Inferior parietal cortex (tissue), 1 donor: ENCODE data around the gene NAA80.
"Not testable (repeated sequence)": the region's sequence is repeated elsewhere in the genome, so short reads cannot be mapped to it uniquely, and the experiment has no call there.

Source experiments
- DNase-seq: peaks from one replicate; pipeline ENCODE4 v3.0.0-alpha.2; 2016; ENCODE audit errors: extremely low spot score

Gene NAA80

GRCh38 chr3:50314816-50315215 is 15.6 kb upstream of the NAA80 start:
- no peak for DNase-seq

GRCh38 chr3:50314342-50314741 is 15.1 kb upstream of the NAA80 start:
- no peak for DNase-seq

DNA sequence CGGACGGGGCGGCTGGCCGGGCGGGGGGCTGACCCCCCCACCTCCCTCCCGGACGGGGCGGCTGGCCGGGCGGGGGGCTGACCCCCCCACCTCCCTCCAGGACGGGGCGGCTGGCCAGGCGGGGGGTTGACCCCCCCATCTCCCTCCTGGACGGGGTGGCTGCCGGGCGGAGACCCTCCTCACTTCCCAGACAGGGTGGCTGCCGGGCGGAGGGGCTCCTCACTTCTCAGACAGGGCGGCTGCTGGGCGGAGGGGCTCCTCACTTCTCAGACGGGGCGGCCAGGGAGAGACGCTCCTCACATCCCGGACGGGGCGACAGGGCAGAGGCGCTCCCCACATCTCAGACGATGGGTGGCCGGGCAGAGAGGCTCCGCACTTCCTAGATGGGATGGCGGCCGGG is 12.8 kb upstream of the NAA80 start:
- not testable (repeated sequence) for DNase-seq

- no peak for DNase-seq
Measured at GRCh38 chr3:50304601-50305000, 5.4 kb upstream of the NAA80 start.

- DNase-seq = no peak
Measured at GRCh38 chr3:50303013-50303815, 4.0 kb upstream of the NAA80 start, which contains the start of gene HYAL1. TSS of gene HYAL1 (minus strand) at chr3:50303574. CDS start at chr3:50302956, 618 bp downstream.

DNA sequence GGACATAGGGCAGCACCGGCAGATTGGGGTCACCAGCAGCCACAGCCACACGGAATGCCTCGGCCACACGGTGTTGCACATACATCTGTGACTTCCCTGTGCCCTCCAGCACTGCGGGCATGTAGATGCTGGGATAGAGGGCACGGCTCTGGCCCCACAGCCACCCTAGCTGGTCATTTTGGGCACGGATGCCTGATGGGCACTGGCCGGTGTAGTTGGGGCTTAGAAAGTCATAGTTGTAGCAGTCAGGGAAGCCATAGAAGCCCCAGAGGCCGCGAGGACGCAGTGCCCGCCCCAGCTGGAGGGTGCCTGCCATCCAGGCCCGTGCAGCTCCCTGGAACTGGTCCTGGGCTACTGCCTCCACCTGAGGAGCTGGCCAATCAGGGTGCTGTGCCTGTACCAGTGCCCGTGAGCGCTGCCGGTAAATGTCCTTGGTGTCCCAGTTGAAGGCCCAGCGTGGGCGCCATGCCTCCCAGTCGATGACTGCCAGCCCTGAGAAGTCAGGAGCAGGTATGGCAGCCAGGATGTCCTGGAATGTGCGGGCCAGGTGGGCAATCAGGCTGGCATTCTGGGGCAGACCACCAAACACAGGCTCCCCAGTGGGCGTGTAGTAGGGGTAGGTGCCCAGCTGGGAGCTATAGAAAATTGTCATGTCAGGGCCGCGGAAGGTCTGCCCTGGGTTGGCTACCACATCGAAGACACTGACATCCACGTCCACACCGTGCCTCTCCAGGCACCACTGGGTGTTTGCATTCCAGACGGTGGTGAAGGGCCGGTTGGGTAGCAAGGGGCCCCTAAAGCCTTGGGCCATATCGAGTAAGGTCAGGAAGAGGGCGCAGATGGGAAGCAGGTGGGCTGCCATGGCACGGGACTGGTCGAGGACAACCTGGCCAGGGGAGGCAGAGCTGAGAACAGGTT is 3.1 kb upstream of the NAA80 start:
- no peak for DNase-seq

DNA sequence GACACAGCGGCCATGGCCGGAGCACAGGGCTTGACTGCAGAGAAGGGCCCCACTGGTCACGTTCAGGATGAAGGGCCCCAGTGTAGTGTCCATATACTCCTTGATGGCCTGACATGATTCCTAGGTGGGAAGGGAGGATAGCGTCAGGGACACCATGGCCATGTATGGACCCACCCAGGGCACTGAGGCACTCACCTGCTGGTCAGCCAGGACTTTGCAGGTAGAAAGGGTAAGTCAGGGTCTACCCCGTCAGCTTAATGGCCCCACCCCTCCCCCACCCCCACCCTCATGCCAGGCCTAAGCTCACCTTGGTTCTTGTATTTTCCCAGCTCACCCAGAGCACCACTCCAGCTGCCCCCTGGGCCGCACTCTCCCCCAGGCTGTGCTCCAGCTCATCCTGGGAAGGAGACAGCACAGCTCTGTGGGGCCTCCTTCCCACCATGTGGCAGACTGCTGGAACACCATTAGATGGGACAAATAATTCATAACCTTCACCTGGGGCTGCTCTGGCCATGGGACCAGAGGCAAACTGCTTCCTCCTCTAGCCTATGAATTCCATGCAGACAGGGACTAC is 1.6 kb upstream of the NAA80 start:
- no peak for DNase-seq

GRCh38 chr3:50299929-50300680 is 900 bp upstream of the NAA80 start:
- peak; percentile 73 for DNase-seq

- DNase-seq = no peak
Measured at GRCh38 chr3:50299638-50299928, 378 bp upstream of the NAA80 start.

GRCh38 chr3:50297896-50298725 is 1.1 kb downstream of the NAA80 start:
- no peak for DNase-seq

DNA sequence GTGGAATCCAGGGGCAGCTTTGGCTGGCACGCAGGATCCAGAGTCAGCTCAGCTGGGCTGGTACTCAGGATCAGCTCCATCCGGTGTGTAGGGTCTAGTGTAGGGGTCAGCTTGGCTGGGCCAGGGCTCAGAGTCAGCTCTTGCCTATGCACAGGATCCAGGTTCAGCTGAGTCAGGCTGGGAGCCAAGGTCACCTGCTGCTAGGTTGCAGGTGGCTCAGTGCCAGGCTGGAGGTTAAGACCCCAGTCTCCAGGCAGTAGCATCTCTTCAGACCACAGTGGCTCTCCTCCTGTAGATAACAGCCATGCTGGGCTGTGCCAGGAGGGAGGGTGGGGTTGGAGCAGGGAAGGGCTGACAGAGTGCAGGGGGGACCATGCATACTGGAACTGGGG is 1.8 kb downstream of the NAA80 start:
- DNase-seq = no peak

- no peak for DNase-seq
Measured at GRCh38 chr3:50296721-50297383, 2.4 kb downstream of the NAA80 start.

DNA sequence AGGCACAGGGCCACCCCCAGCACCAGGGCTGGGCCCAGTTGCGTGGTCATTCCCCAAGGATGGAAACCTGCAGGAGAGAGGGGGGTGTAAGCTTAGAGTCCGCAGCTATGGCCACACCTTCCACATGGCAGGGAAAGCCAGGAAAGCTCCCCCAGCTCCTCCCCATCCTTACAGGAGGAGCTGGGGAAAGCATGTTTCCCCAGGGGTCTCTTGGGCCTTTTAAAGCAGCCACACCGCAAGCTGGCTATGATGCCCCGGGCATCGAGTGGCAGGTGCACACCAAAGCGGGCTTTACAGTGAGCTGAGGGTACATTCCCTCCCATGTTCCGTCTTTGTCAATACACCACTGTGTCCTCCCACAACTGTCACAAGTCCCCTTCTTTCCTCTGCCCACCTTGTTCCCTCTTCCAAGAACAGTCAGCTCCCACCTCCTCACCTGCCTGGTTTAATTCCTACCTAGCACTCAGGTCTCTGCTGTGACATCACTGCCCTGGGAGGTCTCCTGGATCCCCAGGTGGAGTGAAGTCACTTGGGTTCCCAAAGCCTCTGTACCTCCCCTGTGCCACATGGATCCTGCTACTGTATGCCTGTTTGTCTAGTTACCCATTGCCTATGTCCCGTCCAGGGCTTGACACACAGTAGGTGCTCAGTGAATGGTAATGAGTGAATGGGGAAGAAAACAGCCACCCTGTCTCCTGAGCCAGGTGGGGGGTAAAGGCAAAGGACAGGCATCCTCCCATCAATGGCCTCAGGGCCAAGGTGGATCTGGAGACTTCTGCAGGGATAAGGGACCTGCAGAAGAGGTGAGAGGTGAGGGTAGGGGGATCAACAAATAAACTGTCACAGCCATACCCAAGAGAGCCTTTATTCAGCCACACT is 3.4 kb downstream of the NAA80 start:
- no peak for DNase-seq

DNA sequence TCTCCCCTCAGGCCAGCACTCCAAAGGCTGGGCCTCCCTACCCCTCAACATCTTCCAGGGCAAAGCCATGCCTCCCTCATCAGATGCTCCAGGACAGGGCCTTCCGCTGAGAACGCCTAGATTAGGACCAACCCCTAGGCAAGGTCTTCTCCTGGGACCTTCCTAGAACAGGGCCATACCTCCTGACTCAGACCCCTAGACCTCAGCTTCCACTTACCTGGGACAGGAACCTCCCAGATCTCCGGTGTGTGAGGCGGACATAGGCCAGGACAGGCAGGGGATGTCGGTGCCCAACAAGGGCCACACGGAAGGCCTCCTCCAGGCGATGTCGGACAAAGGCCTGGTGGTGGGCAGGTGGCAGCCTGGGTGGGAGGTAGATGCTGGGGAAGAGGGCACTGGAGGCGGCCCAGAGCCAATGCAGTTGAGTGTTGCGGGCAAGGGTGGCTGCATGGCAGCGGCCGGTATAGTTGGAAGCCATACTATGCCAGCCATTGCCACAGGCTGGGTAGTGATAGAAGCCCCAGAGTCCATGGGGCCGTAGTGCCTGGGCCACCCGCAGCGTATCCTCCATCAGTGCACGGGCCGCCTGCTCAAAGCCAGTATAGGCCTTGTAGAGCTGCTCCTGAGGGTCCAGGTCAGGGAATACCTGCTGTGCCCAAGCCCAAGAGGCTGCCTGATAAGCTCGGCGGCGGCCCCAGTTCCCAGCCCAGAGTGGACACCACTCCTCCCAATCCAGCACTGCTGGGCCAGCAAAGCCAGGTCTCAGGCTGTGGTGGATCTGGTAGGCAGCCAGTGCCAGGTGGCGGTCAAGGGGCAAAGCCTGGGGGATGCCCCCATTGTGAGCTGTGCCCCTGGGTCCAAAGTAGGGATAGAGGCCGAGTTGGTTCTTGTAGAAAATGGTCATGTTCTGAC is 4.5 kb downstream of the NAA80 start:
- DNase-seq = no peak

- DNase-seq = no peak
Measured at GRCh38 chr3:50294089-50294488, 5.1 kb downstream of the NAA80 start.

DNA sequence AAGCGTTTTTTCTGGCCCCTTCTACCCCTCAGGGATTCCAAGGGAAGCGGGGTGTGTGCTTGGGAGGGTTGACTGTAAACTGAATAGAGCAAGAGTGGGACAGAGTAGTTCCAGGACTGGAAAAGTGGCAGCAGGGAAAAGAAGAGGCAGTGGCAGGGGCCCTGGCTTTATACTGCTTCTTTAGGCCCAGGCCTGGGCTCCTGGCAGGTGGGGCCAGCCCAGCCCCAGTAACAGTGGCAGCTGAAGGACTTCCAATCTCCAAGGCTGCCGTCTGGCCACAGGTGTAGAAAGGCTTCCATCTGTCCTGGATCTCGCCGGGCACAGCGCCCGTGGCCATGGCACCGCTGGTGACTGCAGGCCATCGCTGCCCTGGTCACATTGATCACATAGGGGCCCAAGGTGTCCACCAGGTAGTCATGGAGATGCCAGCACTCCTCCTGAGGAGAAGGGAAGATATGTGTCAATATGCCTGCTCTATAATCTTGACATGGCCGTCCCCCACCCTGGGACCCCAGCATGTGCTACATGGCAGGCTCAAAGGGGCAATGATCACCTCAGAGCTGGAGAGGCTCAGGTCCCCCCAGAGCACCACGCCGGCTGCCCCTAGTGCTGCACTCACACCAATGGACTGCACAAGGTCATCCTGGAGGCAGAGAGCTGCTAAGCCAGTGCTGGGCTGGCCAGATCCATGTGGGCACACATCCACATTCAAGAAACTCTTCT is 6.0 kb downstream of the NAA80 start:
- no peak for DNase-seq

GRCh38 chr3:50292159-50293078 is 6.8 kb downstream of the NAA80 start, which contains the start of gene IFRD2:
TSS of gene IFRD2 (minus strand) at chr3:50292429. CDS start at chr3:50292274, 155 bp downstream.
- DNase-seq = peak; percentile 95
